ENCODE results near the gene ERGIC1.

DNA sequence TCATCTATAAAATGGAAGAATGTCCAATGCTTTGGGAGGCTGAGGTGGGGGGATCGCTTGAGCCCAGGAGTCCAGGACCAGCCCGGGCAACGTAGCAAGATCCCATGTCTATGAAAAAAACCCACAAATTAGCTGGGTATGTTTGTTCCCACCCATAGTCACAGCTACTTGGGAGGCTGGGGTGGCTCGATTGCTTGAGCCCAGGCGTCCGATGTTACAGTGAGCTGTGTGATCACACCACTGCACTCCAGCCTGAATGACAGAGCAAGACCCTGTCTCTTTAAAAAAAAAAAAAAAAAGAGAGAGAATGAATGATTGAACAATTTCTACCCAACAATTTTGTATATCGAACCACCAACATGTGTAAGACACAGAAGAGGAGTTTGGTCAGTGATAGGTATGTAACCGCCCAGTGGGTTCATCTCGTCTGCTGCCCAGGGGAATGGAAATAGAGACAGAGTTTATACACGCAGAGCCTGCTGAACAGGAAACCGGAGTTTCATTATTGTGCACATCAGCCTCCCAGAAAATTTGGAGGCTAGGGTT lies 26.2 kb upstream of the ERGIC1 start:
- TF ChIP-seq, protein P1, sequence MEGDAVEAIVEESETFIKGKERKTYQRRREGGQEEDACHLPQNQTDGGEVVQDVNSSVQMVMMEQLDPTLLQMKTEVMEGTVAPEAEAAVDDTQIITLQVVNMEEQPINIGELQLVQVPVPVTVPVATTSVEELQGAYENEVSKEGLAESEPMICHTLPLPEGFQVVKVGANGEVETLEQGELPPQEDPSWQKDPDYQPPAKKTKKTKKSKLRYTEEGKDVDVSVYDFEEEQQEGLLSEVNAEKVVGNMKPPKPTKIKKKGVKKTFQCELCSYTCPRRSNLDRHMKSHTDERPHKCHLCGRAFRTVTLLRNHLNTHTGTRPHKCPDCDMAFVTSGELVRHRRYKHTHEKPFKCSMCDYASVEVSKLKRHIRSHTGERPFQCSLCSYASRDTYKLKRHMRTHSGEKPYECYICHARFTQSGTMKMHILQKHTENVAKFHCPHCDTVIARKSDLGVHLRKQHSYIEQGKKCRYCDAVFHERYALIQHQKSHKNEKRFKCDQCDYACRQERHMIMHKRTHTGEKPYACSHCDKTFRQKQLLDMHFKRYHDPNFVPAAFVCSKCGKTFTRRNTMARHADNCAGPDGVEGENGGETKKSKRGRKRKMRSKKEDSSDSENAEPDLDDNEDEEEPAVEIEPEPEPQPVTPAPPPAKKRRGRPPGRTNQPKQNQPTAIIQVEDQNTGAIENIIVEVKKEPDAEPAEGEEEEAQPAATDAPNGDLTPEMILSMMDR (IDR thresholded peaks at IDR 0.05), result no peak
- no peak for TF ChIP-seq POLR2A (IDR thresholded peaks at IDR 0.05)

Data from esophagus squamous epithelium (tissue), 4 donors.